HL-60 (cell line): ENCODE results near the gene IL33.

ENCODE experiments used
- DNase-seq, 2 experiments: peaks; one replicate each; pipeline ENCODE4 v3.0.0-alpha.2; 2010 to 2020; ENCODE audit warnings: low read depth in 1 of 2, low spot score in 1 of 2
- H3K27ac ChIP-seq: fragments of 250-450 bp; sonication (Bioruptor Pico); replicated peaks from 2 replicates; pipeline ENCODE4 v1.5.1; 2020; ENCODE audit warnings: mild to moderate bottlenecking, moderate library complexity
- H3K27me3 ChIP-seq: fragments of 250-450 bp; sonication (Bioruptor Pico); 2 replicates; pipeline ENCODE4 v1.5.1; 2021; ENCODE audit warnings: mild to moderate bottlenecking, moderate library complexity; ENCODE audit not compliant: insufficient read depth, poor library complexity, severe bottlenecking
- H3K4me3 ChIP-seq: replicated peaks from 2 replicates; pipeline ENCODE4 v1.5.1; 2011; ENCODE audit warnings: mild to moderate bottlenecking, control low read depth, low read length; ENCODE audit not compliant: insufficient read depth
- GABPA ChIP-seq: IDR thresholded peaks from 2 replicates; pipeline ENCODE4 v1.6.1; 2012; ENCODE audit warnings: low read depth
- POLR2AphosphoS5 ChIP-seq: IDR thresholded peaks from 2 replicates; pipeline ENCODE4 v1.6.1; 2012; ENCODE audit warnings: low read depth
- SPI1 ChIP-seq: IDR thresholded peaks from 2 replicates; pipeline ENCODE4 v1.6.1; 2012; ENCODE audit warnings: low read depth, mild to moderate bottlenecking, borderline replicate concordance
- TF ChIP-seq, protein P1 (sequence below): IDR thresholded peaks from 2 replicates; pipeline ENCODE4 v1.6.1; 2012; ENCODE audit warnings: low read depth; ENCODE audit not compliant: insufficient replicate concordance
- TF ChIP-seq, protein P2 (sequence below): IDR thresholded peaks from one replicate; pipeline ENCODE4 v1.5.1; 2011; ENCODE audit warnings: low read length, control low read depth, inconsistent platforms; ENCODE audit not compliant: insufficient read depth

IL33 gene

DNA sequence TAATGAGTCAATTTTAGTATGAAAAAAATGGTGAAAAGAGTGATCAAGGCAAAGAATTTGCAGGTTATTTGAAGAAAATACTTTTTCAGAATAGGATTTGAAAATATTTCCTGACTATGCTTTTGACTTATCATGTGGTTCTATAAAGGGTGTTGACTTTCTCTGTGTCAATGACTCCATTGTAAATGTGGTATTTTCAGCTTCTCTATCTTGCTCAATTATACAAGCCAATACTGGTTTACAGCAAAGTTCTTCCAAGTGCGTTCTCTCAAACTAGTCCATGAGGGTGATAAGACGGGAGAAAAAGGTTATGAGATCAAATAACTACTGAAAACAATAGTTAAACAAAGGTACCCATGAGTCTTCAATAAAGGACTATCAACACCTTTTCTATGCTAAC, 21.7 kb downstream of the IL33 start:
- DNase-seq = no peak
- no peak overlapping the region for H3K27ac ChIP-seq
- no peak for TF ChIP-seq SPI1
- TF ChIP-seq, protein P1, sequence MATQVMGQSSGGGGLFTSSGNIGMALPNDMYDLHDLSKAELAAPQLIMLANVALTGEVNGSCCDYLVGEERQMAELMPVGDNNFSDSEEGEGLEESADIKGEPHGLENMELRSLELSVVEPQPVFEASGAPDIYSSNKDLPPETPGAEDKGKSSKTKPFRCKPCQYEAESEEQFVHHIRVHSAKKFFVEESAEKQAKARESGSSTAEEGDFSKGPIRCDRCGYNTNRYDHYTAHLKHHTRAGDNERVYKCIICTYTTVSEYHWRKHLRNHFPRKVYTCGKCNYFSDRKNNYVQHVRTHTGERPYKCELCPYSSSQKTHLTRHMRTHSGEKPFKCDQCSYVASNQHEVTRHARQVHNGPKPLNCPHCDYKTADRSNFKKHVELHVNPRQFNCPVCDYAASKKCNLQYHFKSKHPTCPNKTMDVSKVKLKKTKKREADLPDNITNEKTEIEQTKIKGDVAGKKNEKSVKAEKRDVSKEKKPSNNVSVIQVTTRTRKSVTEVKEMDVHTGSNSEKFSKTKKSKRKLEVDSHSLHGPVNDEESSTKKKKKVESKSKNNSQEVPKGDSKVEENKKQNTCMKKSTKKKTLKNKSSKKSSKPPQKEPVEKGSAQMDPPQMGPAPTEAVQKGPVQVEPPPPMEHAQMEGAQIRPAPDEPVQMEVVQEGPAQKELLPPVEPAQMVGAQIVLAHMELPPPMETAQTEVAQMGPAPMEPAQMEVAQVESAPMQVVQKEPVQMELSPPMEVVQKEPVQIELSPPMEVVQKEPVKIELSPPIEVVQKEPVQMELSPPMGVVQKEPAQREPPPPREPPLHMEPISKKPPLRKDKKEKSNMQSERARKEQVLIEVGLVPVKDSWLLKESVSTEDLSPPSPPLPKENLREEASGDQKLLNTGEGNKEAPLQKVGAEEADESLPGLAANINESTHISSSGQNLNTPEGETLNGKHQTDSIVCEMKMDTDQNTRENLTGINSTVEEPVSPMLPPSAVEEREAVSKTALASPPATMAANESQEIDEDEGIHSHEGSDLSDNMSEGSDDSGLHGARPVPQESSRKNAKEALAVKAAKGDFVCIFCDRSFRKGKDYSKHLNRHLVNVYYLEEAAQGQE = no peak
- TF ChIP-seq, protein P2, sequence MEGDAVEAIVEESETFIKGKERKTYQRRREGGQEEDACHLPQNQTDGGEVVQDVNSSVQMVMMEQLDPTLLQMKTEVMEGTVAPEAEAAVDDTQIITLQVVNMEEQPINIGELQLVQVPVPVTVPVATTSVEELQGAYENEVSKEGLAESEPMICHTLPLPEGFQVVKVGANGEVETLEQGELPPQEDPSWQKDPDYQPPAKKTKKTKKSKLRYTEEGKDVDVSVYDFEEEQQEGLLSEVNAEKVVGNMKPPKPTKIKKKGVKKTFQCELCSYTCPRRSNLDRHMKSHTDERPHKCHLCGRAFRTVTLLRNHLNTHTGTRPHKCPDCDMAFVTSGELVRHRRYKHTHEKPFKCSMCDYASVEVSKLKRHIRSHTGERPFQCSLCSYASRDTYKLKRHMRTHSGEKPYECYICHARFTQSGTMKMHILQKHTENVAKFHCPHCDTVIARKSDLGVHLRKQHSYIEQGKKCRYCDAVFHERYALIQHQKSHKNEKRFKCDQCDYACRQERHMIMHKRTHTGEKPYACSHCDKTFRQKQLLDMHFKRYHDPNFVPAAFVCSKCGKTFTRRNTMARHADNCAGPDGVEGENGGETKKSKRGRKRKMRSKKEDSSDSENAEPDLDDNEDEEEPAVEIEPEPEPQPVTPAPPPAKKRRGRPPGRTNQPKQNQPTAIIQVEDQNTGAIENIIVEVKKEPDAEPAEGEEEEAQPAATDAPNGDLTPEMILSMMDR = no peak
- H3K4me3 ChIP-seq = no peak overlapping the region
- peaks cover 2% of the 10 kb centered on the region for H3K27me3 ChIP-seq

DNA sequence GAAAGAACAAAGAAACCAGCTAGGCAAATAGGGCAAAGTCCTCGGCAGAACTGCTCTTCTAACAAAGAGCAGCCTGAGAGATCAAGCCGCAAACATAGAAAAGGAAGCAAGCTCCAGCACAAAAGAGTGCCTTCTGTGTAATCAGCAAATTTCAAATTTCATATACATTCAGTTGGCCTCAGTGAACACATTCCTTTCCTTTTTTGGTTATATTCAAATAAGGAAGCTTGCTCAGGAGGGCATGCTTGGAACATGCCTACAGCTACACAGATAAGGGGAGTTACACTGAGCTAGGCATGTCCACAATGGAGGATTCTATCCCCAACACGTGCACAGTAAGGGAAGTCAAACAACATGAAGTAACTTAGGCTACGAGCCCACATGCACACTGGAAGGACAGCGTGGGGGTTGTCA, 23.4 kb downstream of the IL33 start:
- no peak for DNase-seq
- TF ChIP-seq, protein P2 = no peak
- TF ChIP-seq GABPA (no peak), SPI1 (no peak), POLR2AphosphoS5 (no peak)
- TF ChIP-seq, protein P1 = no peak
- Histone ChIP-seq H3K27ac (no peak overlapping the region), H3K27me3 (peaks cover 2% of the 10 kb centered on the region), H3K4me3 (no peak overlapping the region)

DNA sequence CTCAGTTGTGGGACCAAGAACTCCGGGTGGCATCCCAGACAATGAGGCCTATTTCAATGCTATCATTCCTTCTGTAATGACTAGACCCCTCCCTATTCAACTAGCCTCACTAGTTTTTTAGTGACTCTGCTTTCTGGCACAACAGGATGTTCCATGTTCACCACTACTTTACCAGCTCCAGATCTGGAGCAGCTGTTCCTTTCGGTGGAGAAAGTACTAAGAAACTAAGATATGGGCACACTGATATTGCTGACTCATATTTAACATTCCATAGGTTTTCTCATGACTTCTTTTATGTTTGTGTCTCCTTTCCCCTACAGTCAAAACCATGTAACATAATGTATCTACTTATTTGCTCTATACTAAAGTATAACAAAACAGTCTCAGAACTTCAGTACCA, 24.1 kb downstream of the IL33 start:
- H3K4me3 ChIP-seq = no peak overlapping the region
- H3K27me3 ChIP-seq = peaks cover 2% of the 10 kb centered on the region
- DNase-seq = no peak
- TF ChIP-seq GABPA = no peak
- no peak for TF ChIP-seq SPI1
- TF ChIP-seq POLR2AphosphoS5 = no peak
- H3K27ac ChIP-seq = no peak overlapping the region

DNA sequence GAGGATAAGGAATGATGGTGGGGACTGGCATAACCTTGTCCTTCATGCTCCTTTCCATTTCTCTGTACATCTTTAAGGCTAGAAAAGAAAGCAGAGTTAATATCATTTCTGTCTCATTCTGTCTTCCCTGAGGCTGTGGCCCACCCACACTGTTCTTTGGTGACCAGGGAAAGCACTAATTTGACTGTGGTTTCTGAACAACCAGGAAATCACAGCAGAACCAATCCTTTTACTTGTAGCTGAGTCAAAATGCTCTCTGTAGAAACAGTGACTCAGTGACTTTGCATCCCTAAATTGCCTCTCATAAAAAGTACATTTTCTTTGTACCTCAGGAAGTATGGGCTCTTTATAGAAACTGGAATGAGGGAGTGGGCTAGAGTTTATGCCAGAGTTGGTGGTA, 28.1 kb downstream of the IL33 start:
- no peak for DNase-seq
- no peak for TF ChIP-seq GABPA
- TF ChIP-seq, protein P2 = no peak
- Histone ChIP-seq H3K27ac (no peak overlapping the region), H3K27me3 (peaks cover 2% of the 10 kb centered on the region), H3K4me3 (no peak overlapping the region)
